ENCODE results near the gene PHF13.

The PHF13 gene

GRCh38 chr1:6613361-6614018, at the start of gene PHF13:
Gene PHF13 (plus strand): TSS chr1:6613731. CDS start chr1:6614067, 336 bp downstream.
- Histone ChIP-seq H3K4me1 (ENCODE audit: control insufficient read depth, insufficient read depth, low read length) (no peaks in the 10 kb centered on the region), H3K9me3 (ENCODE audit: control insufficient read depth, low read length) (no peaks in the 10 kb centered on the region), H3K27me3 (ENCODE audit: control insufficient read depth, insufficient read depth, low read length) (no peaks in the 10 kb centered on the region), H3K4me3 (ENCODE audit: low read length) (peak within 1 kb of the TSS; percentile 52), H3K36me3 (ENCODE audit: control insufficient read depth, insufficient read depth, low read length) (no peaks in the 10 kb centered on the region), H3K9ac (ENCODE audit: low read length) (peak within 1 kb of the TSS; percentile 71)

GRCh38 chr1:6569033-6569432, 44.5 kb upstream of the PHF13 start:
- Histone ChIP-seq H3K27me3 (ENCODE audit: control insufficient read depth, insufficient read depth, low read length) (peaks cover 8% of the 10 kb centered on the region), H3K9ac (ENCODE audit: low read length) (no peak overlapping the region), H3K9me3 (ENCODE audit: control insufficient read depth, low read length) (no peaks in the 10 kb centered on the region), H3K4me3 (ENCODE audit: low read length) (no peak overlapping the region), H3K36me3 (ENCODE audit: control insufficient read depth, insufficient read depth, low read length) (no peaks in the 10 kb centered on the region), H3K4me1 (ENCODE audit: control insufficient read depth, insufficient read depth, low read length) (no peaks in the 10 kb centered on the region)

GRCh38 chr1:6570100-6570499, 43.4 kb upstream of the PHF13 start:
- Histone ChIP-seq H3K9me3 (ENCODE audit: control insufficient read depth, low read length) (no peaks in the 10 kb centered on the region), H3K27me3 (ENCODE audit: control insufficient read depth, insufficient read depth, low read length) (peaks cover 8% of the 10 kb centered on the region), H3K9ac (ENCODE audit: low read length) (no peak overlapping the region), H3K4me3 (ENCODE audit: low read length) (no peak overlapping the region), H3K4me1 (ENCODE audit: control insufficient read depth, insufficient read depth, low read length) (no peaks in the 10 kb centered on the region), H3K36me3 (ENCODE audit: control insufficient read depth, insufficient read depth, low read length) (no peaks in the 10 kb centered on the region)

- H3K27me3 ChIP-seq (ENCODE audit: control insufficient read depth, insufficient read depth, low read length): peaks cover 8% of the 10 kb centered on the region
- H3K9me3 ChIP-seq (ENCODE audit: control insufficient read depth, low read length): no peaks in the 10 kb centered on the region
- H3K9ac ChIP-seq (ENCODE audit: low read length): no peak overlapping the region
- no peak overlapping the region for H3K4me3 ChIP-seq (ENCODE audit: low read length)
- H3K36me3 ChIP-seq (ENCODE audit: control insufficient read depth, insufficient read depth, low read length): no peaks in the 10 kb centered on the region
- H3K4me1 ChIP-seq (ENCODE audit: control insufficient read depth, insufficient read depth, low read length): no peaks in the 10 kb centered on the region
These were observed 42.5 kb upstream of the PHF13 start for GRCh38 chr1:6570987-6571386.

- Histone ChIP-seq H3K27me3 (ENCODE audit: control insufficient read depth, insufficient read depth, low read length) (peaks cover 8% of the 10 kb centered on the region), H3K36me3 (ENCODE audit: control insufficient read depth, insufficient read depth, low read length) (no peaks in the 10 kb centered on the region), H3K9ac (ENCODE audit: low read length) (no peak overlapping the region), H3K4me1 (ENCODE audit: control insufficient read depth, insufficient read depth, low read length) (no peaks in the 10 kb centered on the region), H3K4me3 (ENCODE audit: low read length) (no peak overlapping the region), H3K9me3 (ENCODE audit: control insufficient read depth, low read length) (no peaks in the 10 kb centered on the region)
These were observed 40.7 kb upstream of the PHF13 start for GRCh38 chr1:6572653-6573383.

- Histone ChIP-seq H3K9me3 (ENCODE audit: control insufficient read depth, low read length) (no peaks in the 10 kb centered on the region), H3K4me1 (ENCODE audit: control insufficient read depth, insufficient read depth, low read length) (no peaks in the 10 kb centered on the region), H3K4me3 (ENCODE audit: low read length) (no peak overlapping the region), H3K36me3 (ENCODE audit: control insufficient read depth, insufficient read depth, low read length) (no peaks in the 10 kb centered on the region), H3K27me3 (ENCODE audit: control insufficient read depth, insufficient read depth, low read length) (peaks cover 8% of the 10 kb centered on the region), H3K9ac (ENCODE audit: low read length) (no peak overlapping the region)
These were observed 39.4 kb upstream of the PHF13 start for GRCh38 chr1:6574025-6574620.

- Histone ChIP-seq H3K9me3 (ENCODE audit: control insufficient read depth, low read length) (no peaks in the 10 kb centered on the region), H3K4me1 (ENCODE audit: control insufficient read depth, insufficient read depth, low read length) (peaks cover 5% of the 10 kb centered on the region), H3K4me3 (ENCODE audit: low read length) (no peak overlapping the region), H3K9ac (ENCODE audit: low read length) (no peak overlapping the region), H3K36me3 (ENCODE audit: control insufficient read depth, insufficient read depth, low read length) (no peaks in the 10 kb centered on the region), H3K27me3 (ENCODE audit: control insufficient read depth, insufficient read depth, low read length) (peaks cover 8% of the 10 kb centered on the region)
These were observed 38.7 kb upstream of the PHF13 start for GRCh38 chr1:6574818-6575217.

GRCh38 chr1:6577831-6578525, 35.6 kb upstream of the PHF13 start:
- H3K9me3 ChIP-seq (ENCODE audit: control insufficient read depth, low read length): no peaks in the 10 kb centered on the region
- no peaks in the 10 kb centered on the region for H3K36me3 ChIP-seq (ENCODE audit: control insufficient read depth, insufficient read depth, low read length)
- no peaks in the 10 kb centered on the region for H3K27me3 ChIP-seq (ENCODE audit: control insufficient read depth, insufficient read depth, low read length)
- peaks cover 30% of the 10 kb centered on the region for H3K4me1 ChIP-seq (ENCODE audit: control insufficient read depth, insufficient read depth, low read length)
- no peak overlapping the region for H3K4me3 ChIP-seq (ENCODE audit: low read length)
- no peak overlapping the region for H3K9ac ChIP-seq (ENCODE audit: low read length)

GRCh38 chr1:6578624-6579373, 34.7 kb upstream of the PHF13 start:
- no peaks in the 10 kb centered on the region for H3K9me3 ChIP-seq (ENCODE audit: control insufficient read depth, low read length)
- peaks cover 32% of the 10 kb centered on the region for H3K4me1 ChIP-seq (ENCODE audit: control insufficient read depth, insufficient read depth, low read length)
- no peaks in the 10 kb centered on the region for H3K27me3 ChIP-seq (ENCODE audit: control insufficient read depth, insufficient read depth, low read length)
- H3K4me3 ChIP-seq (ENCODE audit: low read length): no peak overlapping the region
- no peaks in the 10 kb centered on the region for H3K36me3 ChIP-seq (ENCODE audit: control insufficient read depth, insufficient read depth, low read length)
- H3K9ac ChIP-seq (ENCODE audit: low read length): peak overlapping the region; percentile 36

- Histone ChIP-seq H3K27me3 (ENCODE audit: control insufficient read depth, insufficient read depth, low read length) (no peaks in the 10 kb centered on the region), H3K36me3 (ENCODE audit: control insufficient read depth, insufficient read depth, low read length) (peaks cover 2% of the 10 kb centered on the region), H3K4me1 (ENCODE audit: control insufficient read depth, insufficient read depth, low read length) (peaks cover 32% of the 10 kb centered on the region), H3K4me3 (ENCODE audit: low read length) (peak within 1 kb of the TSS; percentile 89), H3K9me3 (ENCODE audit: control insufficient read depth, low read length) (no peaks in the 10 kb centered on the region), H3K9ac (ENCODE audit: low read length) (peak within 1 kb of the TSS; percentile 84)
These were observed 34.0 kb upstream of the PHF13 start, which contains the start of gene ZBTB48 for GRCh38 chr1:6579374-6580118. Gene ZBTB48 (plus strand): TSS chr1:6579994. CDS start chr1:6580610, 616 bp downstream.

- Histone ChIP-seq H3K9ac (ENCODE audit: low read length) (peak overlapping the region; percentile 84), H3K9me3 (ENCODE audit: control insufficient read depth, low read length) (no peaks in the 10 kb centered on the region), H3K27me3 (ENCODE audit: control insufficient read depth, insufficient read depth, low read length) (no peaks in the 10 kb centered on the region), H3K4me1 (ENCODE audit: control insufficient read depth, insufficient read depth, low read length) (peaks cover 32% of the 10 kb centered on the region), H3K4me3 (ENCODE audit: low read length) (peak overlapping the region; percentile 89), H3K36me3 (ENCODE audit: control insufficient read depth, insufficient read depth, low read length) (peaks cover 4% of the 10 kb centered on the region)
These were observed 33.4 kb upstream of the PHF13 start for GRCh38 chr1:6580119-6580592.
